ENCODE measurements around the gene CGRRF1. TPM values are rescaled to one million over a fixed set of nuclear protein-coding genes. Genes with fewer than 3 reads are reported as not detected.

CGRRF1 gene
- total RNA-seq, 1 donor from 2014 or later = 16.6 TPM

- Histone ChIP-seq H3K4me3 (ENCODE audit: insufficient read depth, low read depth, low read length) (no peak overlapping the region), H3K79me2 (ENCODE audit: insufficient read depth, low read length) (no peaks in the 10 kb centered on the region), H3K36me3 (ENCODE audit: insufficient read depth, low read length) (no peaks in the 10 kb centered on the region), H4K20me1 (ENCODE audit: insufficient read depth, low read length) (no peaks in the 10 kb centered on the region), H3K27me3 (ENCODE audit: insufficient read depth, low read length) (no peaks in the 10 kb centered on the region), H3K9me3 (ENCODE audit: insufficient read depth, low read depth, low read length) (no peaks in the 10 kb centered on the region), H3K27ac (ENCODE audit: low read depth, low read length) (no peak overlapping the region), H3K4me1 (ENCODE audit: insufficient read depth, low read length) (no peaks in the 10 kb centered on the region), H3K9ac (ENCODE audit: low read length) (no peak overlapping the region), H2AFZ (ENCODE audit: low read depth, low read length) (no peak overlapping the region), H3K4me2 (ENCODE audit: low read length) (no peak overlapping the region)
- TF ChIP-seq EZH2 (IDR thresholded peaks at IDR 0.05; ENCODE audit: insufficient read depth, low read length) = no peak
- TF ChIP-seq, protein P1, sequence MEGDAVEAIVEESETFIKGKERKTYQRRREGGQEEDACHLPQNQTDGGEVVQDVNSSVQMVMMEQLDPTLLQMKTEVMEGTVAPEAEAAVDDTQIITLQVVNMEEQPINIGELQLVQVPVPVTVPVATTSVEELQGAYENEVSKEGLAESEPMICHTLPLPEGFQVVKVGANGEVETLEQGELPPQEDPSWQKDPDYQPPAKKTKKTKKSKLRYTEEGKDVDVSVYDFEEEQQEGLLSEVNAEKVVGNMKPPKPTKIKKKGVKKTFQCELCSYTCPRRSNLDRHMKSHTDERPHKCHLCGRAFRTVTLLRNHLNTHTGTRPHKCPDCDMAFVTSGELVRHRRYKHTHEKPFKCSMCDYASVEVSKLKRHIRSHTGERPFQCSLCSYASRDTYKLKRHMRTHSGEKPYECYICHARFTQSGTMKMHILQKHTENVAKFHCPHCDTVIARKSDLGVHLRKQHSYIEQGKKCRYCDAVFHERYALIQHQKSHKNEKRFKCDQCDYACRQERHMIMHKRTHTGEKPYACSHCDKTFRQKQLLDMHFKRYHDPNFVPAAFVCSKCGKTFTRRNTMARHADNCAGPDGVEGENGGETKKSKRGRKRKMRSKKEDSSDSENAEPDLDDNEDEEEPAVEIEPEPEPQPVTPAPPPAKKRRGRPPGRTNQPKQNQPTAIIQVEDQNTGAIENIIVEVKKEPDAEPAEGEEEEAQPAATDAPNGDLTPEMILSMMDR (IDR thresholded peaks at IDR 0.05; ENCODE audit: insufficient read depth, low read depth, low read length) = no peak
- H3K9me3 Mint-ChIP-seq (ENCODE audit: unreplicated experiment) = no peaks in the 10 kb centered on the region
- peaks cover 2% of the 10 kb centered on the region for H3K4me1 Mint-ChIP-seq (ENCODE audit: low read depth, unreplicated experiment)
- DNase-seq (ENCODE audit: low read depth) (no peak), FAIRE-seq (no peak)
- no peaks in the 10 kb centered on the region for H3K36me3 Mint-ChIP-seq (ENCODE audit: low read depth, unreplicated experiment)
- H3K4me3 Mint-ChIP-seq (ENCODE audit: unreplicated experiment) = no peak overlapping the region
- peaks cover 2% of the 10 kb centered on the region for H3K27me3 Mint-ChIP-seq (ENCODE audit: low read depth, unreplicated experiment)
- no peak overlapping the region for H3K27ac Mint-ChIP-seq (ENCODE audit: unreplicated experiment)
These were observed 44.7 kb downstream of the CGRRF1 start for GRCh38 chr14:54554401-54554800.

GRCh38 chr14:54555651-54556050 is 45.9 kb downstream of the CGRRF1 start:
- H3K9me3 ChIP-seq (ENCODE audit: insufficient read depth, low read depth, low read length) = no peaks in the 10 kb centered on the region
- no peaks in the 10 kb centered on the region for H3K27me3 ChIP-seq (ENCODE audit: insufficient read depth, low read length)
- no peak overlapping the region for H3K27ac ChIP-seq (ENCODE audit: low read depth, low read length)
- H4K20me1 ChIP-seq (ENCODE audit: insufficient read depth, low read length) = no peaks in the 10 kb centered on the region
- peaks cover 2% of the 10 kb centered on the region for H3K27me3 Mint-ChIP-seq (ENCODE audit: low read depth, unreplicated experiment)
- no peak overlapping the region for H3K27ac Mint-ChIP-seq (ENCODE audit: unreplicated experiment)
- no peak overlapping the region for H3K9ac ChIP-seq (ENCODE audit: low read length)
- TF ChIP-seq, protein P1 (IDR thresholded peaks at IDR 0.05; ENCODE audit: insufficient read depth, low read depth, low read length) = no peak
- TF ChIP-seq EZH2 (IDR thresholded peaks at IDR 0.05; ENCODE audit: insufficient read depth, low read length) = no peak
- H3K36me3 Mint-ChIP-seq (ENCODE audit: low read depth, unreplicated experiment) = no peaks in the 10 kb centered on the region
- no peaks in the 10 kb centered on the region for H3K4me1 ChIP-seq (ENCODE audit: insufficient read depth, low read length)
- no peak overlapping the region for H3K4me3 ChIP-seq (ENCODE audit: insufficient read depth, low read depth, low read length)
- H3K4me2 ChIP-seq (ENCODE audit: low read length) = no peak overlapping the region
- H3K4me3 Mint-ChIP-seq (ENCODE audit: unreplicated experiment) = no peak overlapping the region
- H2AFZ ChIP-seq (ENCODE audit: low read depth, low read length) = no peak overlapping the region
- DNase-seq (ENCODE audit: low read depth) (no peak), FAIRE-seq (no peak)
- peaks cover 2% of the 10 kb centered on the region for H3K4me1 Mint-ChIP-seq (ENCODE audit: low read depth, unreplicated experiment)
- no peaks in the 10 kb centered on the region for H3K9me3 Mint-ChIP-seq (ENCODE audit: unreplicated experiment)
- no peaks in the 10 kb centered on the region for H3K36me3 ChIP-seq (ENCODE audit: insufficient read depth, low read length)
- H3K79me2 ChIP-seq (ENCODE audit: insufficient read depth, low read length) = no peaks in the 10 kb centered on the region

- Histone ChIP-seq H3K79me2 (ENCODE audit: insufficient read depth, low read length) (no peaks in the 10 kb centered on the region), H3K4me3 (ENCODE audit: insufficient read depth, low read depth, low read length) (no peak overlapping the region), H3K4me1 (ENCODE audit: insufficient read depth, low read length) (no peaks in the 10 kb centered on the region), H3K9me3 (ENCODE audit: insufficient read depth, low read depth, low read length) (no peaks in the 10 kb centered on the region), H3K4me2 (ENCODE audit: low read length) (no peak overlapping the region), H3K27ac (ENCODE audit: low read depth, low read length) (no peak overlapping the region), H3K9ac (ENCODE audit: low read length) (no peak overlapping the region), H4K20me1 (ENCODE audit: insufficient read depth, low read length) (no peaks in the 10 kb centered on the region), H3K27me3 (ENCODE audit: insufficient read depth, low read length) (no peaks in the 10 kb centered on the region), H2AFZ (ENCODE audit: low read depth, low read length) (no peak overlapping the region), H3K36me3 (ENCODE audit: insufficient read depth, low read length) (no peaks in the 10 kb centered on the region)
- FAIRE-seq = no peak
- Mint-ChIP-seq H3K36me3 (ENCODE audit: low read depth, unreplicated experiment) (no peaks in the 10 kb centered on the region), H3K4me3 (ENCODE audit: unreplicated experiment) (no peak overlapping the region), H3K9me3 (ENCODE audit: unreplicated experiment) (no peaks in the 10 kb centered on the region), H3K27me3 (ENCODE audit: low read depth, unreplicated experiment) (peaks cover 2% of the 10 kb centered on the region), H3K4me1 (ENCODE audit: low read depth, unreplicated experiment) (peaks cover 3% of the 10 kb centered on the region), H3K27ac (ENCODE audit: unreplicated experiment) (no peak overlapping the region)
- TF ChIP-seq, protein P1 (IDR thresholded peaks at IDR 0.05; ENCODE audit: insufficient read depth, low read depth, low read length) = no peak
- TF ChIP-seq EZH2 (IDR thresholded peaks at IDR 0.05; ENCODE audit: insufficient read depth, low read length) = no peak
- DNase-seq (ENCODE audit: low read depth) = no peak
These were observed 46.8 kb downstream of the CGRRF1 start for GRCh38 chr14:54556535-54556934.

All from astrocyte (in vitro differentiated cells and primary cell).